Right hindlimb (tissue), 1 donor: ENCODE data around the gene MPP3.
"Not testable (repeated sequence)": the region's sequence is repeated elsewhere in the genome, so short reads cannot be mapped to it uniquely, and the experiment has no call there.

ENCODE experiments used
- DNase-seq: peaks from one replicate; pipeline ENCODE4 v3.0.0-alpha.2; 2018

The MPP3 gene, protein sequence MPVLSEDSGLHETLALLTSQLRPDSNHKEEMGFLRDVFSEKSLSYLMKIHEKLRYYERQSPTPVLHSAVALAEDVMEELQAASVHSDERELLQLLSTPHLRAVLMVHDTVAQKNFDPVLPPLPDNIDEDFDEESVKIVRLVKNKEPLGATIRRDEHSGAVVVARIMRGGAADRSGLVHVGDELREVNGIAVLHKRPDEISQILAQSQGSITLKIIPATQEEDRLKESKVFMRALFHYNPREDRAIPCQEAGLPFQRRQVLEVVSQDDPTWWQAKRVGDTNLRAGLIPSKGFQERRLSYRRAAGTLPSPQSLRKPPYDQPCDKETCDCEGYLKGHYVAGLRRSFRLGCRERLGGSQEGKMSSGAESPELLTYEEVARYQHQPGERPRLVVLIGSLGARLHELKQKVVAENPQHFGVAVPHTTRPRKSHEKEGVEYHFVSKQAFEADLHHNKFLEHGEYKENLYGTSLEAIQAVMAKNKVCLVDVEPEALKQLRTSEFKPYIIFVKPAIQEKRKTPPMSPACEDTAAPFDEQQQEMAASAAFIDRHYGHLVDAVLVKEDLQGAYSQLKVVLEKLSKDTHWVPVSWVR

DNA sequence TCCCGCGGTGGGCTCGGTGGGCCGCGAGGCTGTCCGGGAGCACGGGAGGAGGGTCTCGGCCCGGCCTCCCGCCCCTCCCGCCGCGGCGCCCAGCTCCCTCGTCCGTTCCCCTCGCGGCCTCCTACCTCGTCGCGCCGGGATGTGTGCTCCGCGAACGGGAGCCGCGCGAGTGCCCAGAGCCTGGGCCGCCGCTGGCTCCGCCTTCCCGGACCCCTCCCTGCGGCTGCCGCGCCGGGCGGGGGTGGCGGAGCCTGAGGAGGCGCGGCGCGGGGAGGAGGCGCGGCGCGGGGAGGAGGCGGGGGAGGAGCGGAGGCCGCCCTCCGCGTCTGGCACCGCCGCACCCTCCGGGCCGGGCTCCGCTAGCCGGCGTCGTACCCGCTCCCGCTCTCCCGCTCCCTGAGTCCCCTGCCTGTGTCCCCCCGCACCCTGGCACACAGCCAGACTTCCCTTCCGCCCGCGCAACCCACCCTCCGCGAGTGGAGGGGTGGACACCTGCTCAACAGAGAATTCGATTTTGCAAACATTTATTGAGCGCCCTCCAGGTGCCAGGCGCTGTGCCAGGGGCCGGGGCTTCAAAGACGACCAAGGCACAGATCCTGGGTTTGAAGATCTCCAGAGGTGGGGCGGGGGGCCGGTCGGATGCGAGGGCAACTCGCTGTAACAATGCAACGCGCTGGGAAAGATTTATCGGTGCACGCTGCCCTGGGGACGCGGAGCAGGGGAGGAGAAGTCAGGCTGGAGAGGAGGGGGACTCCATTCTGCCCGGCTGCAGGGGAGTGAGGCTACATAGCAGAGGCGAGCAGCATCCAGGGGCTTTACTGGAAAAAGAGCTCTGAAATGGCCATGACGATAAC is at the start of gene MPP3:
MPP3 (minus strand) TSS at position 171 of the 854 bp plus-strand sequence. CDS start 1,240 bp downstream, outside the sequence.
- peak; percentile 80 for DNase-seq

DNA sequence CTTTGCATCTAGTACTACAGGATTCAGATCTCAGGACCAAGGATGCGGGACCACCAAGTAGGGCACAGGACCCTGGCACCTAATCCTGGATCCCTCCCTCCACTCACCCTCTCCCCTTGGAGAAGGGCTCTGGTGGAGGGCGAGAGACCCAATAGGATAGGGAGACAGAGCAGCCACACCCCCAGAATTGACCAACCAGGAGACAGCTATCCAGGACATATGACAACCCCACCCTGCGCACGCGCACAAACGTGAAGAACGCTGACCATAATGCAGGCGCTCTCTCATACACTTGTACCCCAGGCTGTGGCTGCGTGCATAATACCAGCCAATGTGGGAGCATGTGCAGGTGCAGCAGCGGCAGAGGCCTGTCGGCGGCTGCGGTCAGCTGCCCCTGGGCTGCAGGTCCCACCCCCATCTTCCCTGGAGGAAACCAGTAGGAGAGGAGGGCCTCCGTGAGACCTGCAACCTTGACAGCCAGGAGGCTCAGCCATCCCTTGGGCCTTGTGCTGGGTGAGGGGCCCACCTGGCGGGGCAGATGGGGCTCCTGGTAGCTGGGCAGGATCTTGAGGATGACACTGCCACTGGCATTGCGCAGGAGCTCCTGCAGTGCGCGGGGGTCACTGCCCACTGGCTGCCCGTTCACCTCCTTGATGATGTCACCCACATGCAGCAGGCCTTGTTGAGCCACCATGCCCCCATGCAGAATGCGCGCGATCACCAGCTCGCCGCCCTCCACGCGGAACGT is 49.0 kb upstream of the MPP3 start:
- DNase-seq = no peak

DNA sequence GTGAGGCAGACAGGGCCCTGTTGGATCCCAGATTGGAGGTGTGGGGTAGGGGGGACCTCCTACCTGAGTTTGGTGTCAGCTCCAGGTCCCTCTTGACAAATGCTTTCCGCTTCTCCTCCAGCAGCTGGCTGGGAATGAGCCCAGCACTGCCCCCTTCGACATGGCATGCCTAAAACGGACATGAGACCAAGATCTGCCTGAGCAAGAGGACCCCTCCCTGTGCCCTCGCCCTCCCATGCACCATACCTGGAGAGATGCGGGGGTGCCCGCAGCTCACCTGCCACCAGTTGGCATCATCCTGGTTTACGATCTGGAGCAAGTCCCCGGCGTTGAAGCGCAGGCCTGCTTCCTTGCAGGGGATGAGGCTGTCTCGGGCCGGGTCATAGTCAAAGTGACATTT is 48.2 kb upstream of the MPP3 start:
- DNase-seq = no peak

DNA sequence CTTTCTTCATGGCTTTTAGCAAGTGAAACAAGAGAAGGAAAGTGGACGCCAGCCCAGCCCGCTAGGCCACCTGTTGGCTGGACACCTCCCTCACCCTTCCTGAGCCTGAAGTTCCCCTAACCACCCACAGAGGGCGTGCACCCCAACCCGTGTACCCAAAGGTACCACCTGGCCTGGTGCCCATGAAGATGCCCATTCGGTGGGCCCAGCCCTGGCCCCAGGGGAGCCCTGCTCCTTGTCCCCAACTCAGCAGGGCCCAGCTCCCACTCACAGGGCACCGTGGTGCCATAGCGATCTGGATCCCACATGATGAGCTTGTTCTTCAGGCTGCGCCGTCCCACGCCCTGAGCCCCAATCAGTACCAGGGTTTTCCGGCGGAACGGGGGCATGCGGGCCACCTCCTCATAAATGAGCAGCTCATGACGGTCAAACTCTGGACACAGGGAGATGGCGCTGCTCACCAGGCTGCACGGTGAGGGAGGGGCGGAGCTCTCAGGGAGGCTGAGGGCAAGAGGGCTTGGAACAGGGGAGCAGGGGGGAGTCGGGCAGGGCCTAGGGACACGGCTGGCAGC is 47.6 kb upstream of the MPP3 start:
- peak; percentile 74 for DNase-seq

DNA sequence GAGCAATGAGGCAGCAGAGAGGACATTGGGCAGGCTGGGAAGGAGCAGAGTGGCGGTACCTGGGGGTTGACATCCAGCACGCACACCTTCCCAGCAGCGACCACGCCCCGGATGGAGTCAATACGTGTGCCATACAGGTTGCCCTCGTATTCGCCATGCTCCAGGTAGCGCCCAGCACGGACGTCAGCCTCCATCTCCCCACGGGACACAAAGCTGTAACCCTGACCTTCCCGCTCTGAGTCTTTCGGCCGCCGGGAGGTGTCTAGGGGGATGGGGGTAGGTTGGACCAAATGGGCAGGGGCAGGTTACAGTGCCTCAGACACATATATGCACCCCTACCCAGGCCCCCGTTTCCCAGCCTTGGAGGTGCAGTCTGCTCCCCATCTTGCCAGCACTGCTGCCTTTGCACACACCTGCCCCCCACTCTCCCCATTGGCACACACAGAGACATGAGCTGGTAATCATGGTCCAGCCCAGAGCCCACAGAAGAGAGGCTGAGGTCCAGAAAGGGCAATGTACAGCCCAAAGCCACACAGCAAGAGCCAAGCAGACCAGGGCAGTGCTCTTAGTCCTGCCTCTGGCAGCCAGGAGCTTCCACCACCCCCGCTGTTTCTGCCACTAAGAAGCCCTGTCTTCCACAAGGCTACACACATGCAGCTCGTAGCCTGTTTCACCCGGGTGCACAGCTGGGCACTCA is 46.9 kb upstream of the MPP3 start:
- DNase-seq = no peak

DNA sequence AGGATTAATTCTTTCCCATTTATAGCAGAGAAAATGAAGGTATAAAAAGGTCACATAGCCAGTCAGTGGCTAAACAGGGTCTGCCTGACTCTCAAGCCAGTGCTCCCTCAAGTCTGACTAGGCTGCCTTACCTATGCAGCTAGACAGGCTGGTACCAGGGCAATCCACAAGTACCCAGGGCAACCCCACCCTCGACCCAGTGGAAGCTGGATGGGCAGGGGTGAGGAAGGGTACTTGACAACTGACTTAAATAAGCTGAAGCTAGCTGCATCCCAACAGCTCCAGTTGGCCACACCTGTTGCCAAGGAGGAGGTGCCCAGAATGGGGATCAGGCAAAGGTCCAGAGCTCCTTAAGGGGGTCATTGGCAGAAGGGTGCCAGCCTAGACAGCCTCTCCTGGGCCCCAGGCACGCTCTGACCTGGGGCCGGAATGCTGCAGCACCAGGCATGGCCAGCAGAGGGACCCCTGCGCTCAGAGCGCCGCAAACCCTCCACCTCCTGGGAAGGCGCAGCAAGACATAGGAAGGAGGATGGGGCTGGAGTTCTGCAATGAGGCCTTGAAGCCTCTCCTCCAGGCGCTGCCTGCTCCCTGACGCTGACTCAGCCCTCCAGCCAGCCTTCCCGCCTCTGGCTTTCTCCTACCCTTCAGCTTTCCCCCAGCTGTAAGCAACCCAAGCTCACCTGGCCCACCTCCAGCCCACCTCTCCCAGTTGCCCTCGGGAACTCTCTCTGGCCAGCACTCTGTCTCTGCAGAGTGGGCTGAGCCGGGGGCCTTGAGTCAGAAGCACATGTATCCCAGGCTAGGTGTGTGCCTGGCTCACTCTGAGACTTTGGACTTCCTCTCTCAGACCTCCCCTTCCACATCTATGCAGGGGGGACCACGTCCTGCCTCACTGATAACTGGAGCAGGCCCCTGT is 45.6 kb upstream of the MPP3 start:
- DNase-seq = peak; percentile 87

DNA sequence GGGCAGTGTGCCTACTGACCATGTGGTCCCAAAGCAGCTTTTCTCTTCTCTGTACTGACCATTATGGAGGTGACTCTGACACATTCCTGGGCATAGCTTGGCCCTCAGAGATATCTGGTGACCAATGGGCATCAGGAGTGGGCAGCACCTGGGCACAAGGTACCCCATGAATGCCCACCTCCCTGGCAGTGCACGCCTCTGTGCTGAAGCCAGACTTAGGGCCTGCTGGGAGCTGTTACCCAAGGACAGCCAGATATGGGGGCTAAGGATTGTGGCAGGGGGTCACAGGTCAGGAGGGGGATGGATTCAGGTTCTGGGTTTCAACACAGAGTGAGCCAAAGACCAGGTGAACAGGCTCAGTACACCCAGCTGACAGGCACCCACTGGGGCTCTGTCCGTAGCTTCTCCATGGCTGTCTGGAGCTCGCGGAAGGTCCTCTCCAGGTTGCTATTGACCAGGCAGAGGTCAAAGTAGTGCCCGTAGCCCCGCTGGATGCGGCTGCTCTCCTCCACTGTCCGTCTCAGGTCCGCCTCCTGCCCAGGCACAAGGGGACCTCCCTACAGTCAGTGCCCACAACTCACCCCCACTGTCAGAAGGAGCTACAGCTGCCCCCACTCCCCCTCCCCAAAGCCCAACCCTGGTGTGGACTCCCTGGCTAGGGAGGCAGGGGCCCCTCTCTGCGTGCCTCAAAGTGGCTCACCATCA is 44.7 kb upstream of the MPP3 start:
- DNase-seq = no peak

DNA sequence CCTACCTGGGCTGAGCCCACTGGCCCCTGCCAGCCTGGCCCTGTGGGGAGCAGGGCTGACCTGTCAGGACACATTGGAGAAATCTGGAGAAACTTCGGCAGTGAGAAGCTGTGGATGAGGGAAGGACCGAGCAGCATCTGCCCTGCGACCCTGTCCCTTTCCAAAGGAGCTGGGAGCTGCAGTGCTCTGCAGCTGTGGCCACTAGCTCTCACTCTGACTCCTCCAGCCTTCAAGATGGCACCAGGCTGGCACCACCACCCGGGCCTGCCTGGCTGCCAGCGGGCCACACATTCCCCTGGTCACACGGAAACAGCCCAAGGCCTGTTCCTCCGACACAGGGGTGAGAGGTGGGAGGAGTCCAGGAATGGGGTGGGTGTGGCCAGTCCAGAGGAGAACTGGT is 44.1 kb upstream of the MPP3 start:
- DNase-seq = no peak

DNA sequence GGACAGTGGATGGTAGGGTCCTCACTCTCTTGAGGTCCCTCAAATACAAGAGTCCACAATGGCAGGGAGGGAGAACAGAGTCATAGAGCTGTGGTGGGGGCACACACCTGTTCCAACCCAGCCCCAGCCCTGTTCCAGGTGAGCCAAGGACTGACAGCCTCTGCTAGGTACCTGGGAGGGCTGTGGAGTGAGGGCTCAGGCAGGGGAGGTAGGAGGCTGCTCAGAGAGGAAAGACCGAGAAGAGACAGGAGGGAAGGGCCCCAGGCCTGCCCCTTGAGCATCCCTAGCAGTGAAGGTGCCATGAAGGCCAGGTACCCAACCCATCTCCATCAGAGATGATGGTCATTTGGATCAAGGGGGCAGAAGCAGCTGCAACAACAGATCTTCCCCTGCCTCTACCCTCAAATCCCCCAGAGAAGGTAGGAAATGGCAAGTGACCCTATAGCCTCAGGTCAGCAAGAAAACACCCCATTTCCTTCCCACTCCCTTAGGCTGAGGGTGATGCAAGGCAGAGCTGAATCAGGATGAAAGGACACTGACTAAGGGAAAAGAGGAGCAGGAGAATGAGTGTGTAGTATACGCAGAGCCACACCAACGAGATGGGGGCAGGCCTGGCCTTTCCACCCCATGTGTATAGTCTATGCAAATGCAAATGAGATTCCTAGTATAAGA is 42.7 kb upstream of the MPP3 start:
- DNase-seq = no peak

DNA sequence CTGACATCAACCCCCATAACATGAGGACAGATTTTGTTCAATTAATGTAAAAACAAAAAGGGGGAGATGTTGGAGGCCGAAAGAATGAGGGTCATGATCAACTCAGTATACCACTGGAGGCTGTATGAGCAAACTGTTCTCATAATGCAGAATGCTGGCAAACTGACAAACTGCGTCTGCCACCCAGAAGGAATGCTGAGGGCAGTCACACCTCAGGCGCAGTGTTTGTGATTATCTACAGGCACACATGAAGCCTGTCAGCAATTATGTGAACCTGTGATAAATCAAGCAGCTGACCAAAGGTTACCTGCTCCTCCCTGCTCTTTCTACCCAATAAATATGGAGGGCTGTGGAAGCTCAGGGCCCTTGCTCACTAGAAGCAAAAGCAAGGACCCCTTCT is 41.3 kb upstream of the MPP3 start:
- DNase-seq = no peak

DNA sequence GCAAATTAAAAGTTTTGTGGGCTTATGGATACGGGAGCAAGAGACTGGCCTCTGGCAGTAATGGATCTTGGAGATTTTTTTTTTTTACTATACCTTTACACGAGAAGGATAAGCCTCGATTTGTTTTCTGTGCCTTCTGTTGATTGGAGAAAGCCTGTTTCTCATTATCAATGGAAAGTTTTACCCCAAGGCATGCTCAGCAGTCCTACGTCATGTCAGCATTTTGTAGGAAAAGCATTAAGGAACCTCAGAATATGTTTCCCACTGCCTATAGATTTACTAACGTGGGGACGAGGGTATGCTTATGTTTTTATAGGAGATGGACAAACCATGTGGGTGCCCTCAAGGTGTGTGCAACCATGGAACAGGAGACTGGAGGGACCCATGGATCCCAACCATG is 40.9 kb upstream of the MPP3 start:
- no peak for DNase-seq

DNA sequence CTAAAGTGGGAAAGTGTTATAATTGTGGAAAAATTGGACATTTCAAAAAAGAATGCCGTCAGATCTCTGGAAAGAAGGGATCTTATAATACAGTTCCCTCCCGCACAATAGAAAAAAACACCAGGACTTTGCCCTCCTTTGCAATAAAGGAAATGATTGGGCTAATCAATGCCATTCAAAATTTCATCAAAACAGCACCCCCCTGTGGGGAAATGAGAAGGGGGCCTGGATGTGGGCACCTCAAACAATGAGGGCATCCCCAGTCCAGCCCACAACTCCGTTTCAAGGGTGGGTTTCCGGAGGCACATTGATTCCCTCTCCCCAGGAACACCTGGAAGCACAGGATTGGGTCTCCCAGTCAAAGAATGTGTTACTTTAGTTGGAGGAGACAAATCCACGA is 40.1 kb upstream of the MPP3 start:
- no peak for DNase-seq

DNA sequence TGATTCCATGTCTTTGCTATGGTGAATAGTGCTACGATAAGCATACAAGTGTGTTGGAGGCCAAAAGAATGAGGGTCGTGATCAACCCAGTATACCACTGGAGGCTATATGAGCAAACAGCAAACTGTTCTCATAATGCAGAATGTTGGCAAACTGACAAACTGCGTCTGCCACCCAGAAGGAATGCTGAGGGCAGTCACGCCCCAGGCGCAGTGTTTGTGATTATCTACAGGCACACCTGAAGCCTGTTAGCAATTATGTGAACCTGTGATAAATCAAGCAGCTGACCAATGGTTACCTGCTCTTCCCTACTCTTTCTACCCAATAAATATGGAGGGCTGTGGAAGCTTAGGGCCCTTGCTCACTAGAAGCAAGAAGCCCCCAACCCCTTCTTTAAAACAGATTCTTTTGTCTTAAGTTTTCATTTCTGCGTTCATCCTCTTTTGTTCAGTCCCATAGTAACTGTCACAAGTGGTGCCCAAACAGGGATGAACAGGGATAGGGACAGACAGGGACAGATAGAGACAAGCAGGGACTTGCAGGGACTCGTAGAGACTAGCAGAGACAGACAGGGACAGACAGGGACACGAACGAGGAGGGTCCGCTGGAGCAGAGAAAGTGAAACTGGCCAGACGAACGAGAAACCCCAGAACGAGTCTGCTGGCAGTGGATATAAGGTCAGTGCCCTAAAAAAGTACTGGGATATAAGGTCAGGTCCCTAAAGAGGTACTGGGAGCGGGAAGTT is 39.2 kb upstream of the MPP3 start:
- no peak for DNase-seq

DNA sequence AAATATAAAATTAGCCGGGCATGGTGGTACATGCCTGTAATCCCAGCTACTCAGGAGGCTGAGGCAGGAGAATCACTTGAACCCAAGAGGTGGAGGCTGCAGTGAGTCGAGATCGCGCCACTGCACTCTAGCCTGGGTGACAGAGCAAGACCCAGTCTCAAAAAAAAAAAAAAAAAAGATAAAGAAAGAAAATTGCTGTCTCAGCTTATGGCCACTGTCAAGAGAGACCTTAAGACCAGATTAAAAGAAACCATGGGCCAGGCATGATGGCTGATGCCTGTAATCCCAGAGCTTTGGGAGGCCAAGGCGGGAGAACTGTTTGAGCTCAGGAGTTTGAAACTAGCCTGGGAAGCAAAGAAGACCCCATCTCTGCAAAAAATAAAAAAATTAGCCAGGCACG is 36.1 kb upstream of the MPP3 start:
- not testable (repeated sequence) for DNase-seq

DNA sequence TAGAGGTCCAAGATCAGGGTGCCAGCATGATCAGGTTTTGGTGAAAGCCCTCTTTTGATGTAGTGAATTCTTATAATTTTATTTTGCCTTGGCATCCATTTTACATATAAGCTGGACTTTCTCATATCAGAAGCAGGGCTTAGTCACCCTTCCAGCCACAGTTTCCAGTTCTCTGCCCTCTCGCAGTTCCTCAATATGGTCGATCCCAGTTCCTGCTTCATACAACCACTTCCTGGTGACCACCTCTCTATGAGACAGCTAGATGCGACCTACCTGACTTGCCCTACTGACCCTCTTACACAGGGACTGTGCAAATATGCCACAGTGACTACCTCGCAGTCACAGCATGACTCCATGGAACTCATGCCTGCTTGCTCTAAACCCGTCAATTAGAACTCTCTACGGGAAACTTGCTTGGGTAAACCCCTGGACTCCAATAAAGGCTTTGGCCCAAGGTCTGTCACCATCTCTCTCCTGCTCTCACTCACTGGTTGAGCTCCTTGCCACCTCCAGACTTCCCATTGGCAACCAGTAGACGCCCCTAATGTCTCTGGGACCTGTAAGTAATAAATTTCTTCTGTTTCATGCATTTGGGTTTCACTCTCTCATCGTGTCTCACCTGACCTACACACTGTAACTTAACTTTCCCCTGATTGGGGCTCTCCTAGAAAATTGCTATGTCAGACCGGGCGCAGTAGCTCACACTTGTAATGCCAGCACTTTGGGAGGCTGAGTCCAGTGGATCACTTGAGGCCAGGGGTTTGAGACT is 35.5 kb upstream of the MPP3 start:
- no peak for DNase-seq

DNA sequence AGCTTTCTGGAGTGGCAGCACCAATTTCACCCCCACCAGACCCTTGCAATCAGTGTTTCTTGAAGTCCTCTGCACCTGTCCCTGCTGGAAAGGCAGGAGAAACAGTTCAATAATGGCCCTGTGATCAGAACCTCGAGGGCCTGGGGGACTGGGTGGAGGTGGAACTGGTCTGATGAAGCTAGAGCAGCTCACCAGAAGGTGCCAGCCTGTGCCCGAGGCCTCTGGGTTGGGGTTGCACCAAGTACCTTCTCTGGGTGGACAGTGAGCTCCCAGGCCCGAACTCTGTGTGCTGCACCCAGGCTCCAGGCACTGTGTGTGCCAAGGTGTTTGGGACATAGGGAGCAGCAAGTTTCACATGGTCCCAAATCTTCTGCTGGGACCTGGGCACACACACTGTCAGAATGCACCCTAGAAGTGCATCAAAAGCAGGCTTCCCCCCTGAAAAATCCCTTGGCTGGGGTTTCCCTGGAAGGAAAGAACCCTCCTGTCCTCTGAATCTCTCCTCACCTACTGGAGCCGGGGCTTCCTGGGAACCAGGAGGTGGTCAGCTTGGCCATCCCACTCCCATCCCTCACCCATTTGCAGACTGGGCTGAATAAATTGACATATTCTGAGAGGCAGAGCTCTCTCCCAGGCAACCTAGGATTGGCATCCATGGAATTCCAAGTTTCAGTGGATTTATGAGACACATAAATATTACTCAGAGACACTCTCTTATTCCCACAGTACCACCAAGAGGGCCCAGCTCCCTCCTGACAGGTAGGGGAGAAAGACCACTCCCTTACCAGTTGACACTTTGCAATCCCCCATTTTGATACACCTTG is 31.4 kb upstream of the MPP3 start:
- DNase-seq = no peak

DNA sequence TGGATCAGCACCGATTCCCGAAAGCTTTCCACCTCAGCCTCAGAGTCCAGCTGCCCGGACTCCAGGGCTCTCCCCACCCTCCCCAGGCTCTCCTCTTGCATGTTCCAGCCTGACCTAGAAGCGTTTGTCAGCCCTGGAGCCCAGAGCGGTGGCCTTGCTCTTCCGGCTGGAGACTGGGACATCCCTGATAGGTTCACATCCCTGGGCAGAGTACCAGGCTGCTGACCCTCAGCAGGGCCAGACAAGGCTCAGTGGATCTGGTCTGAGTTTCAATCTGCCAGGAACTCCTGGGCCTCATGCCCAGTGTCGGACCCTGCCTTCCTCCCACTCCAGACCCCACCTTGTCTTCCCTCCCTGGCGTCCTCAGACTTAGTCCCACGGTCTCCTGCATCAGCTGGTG is 29.0 kb upstream of the MPP3 start:
- DNase-seq = no peak
